ENCODE measurements around the gene UCHL3. TPM values are rescaled to one million over a fixed set of nuclear protein-coding genes. Genes with fewer than 3 reads are reported as not detected.

Gene UCHL3
- total and polyA plus RNA-seq, 9 of the 15 experiments (the other 6 are each of a cell fraction or from before 2014, with no cell fraction given): 42.2 to 112 (median 85.4) TPM

DNA sequence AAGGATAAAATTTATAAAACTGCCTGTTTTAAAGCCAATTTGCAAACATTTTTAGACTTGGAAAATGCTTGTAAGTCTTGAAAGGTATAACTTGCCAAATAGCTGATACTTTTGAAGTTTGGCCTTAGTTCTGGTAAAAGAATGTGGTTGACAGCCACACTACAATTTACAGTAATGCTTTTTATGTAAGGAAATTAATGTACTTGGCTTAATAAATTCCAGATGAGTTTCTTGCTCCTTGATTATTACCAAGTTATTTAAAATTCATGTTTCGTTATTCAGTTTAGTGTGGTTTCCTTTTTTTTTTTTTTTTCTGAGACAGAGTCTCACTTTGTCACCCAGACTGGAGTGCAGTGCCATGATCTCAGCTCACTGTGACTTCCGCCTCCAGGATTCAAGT, 101.4 kb downstream of the UCHL3 start:
- no peaks in the 10 kb centered on the region for H3K79me2 ChIP-seq (ENCODE audit: control insufficient read depth, insufficient read depth, low read length)
- H4K20me1 ChIP-seq (replicated peaks; ENCODE audit: control insufficient read depth, insufficient read depth, low read length): no peaks in the 10 kb centered on the region
- TF ChIP-seq ZEB2 (IDR thresholded peaks at IDR 0.05) (no peak), LARP7 (IDR thresholded peaks at IDR 0.05) (no peak), ARID1B (IDR thresholded peaks at IDR 0.05) (no peak), ZBTB1 (CRISPR knock-in tag; IDR thresholded peaks at IDR 0.05; ENCODE audit: borderline replicate concordance, low read depth) (no peak), RBM22 (IDR thresholded peaks at IDR 0.05; ENCODE audit: low read depth, low read length, poor library complexity, severe bottlenecking) (no peak), ZKSCAN3 (CRISPR knock-in tag; IDR thresholded peaks at IDR 0.05) (no peak), ARID2 (IDR thresholded peaks at IDR 0.05) (no peak), PTRF (tag; IDR thresholded peaks at IDR 0.05) (no peak), ELF2 (CRISPR knock-in tag; IDR thresholded peaks at IDR 0.05) (no peak), POLR2AphosphoS2 (IDR thresholded peaks at IDR 0.05; ENCODE audit: low read length) (no peak), FUS (optimal IDR thresholded peaks at IDR 0.05; ENCODE audit: low read depth, low read length) (no peak), ZNF212 (CRISPR knock-in tag; IDR thresholded peaks at IDR 0.05) (no peak), ZNF436 (CRISPR knock-in tag; IDR thresholded peaks at IDR 0.05) (no peak), ZNF311 (CRISPR knock-in tag; IDR thresholded peaks at IDR 0.05) (no peak), NELFE (IDR thresholded peaks at IDR 0.05; ENCODE audit: insufficient read depth, insufficient read length) (no peak), TRIM24 (IDR thresholded peaks at IDR 0.05) (no peak)
- TF ChIP-seq, protein P1, sequence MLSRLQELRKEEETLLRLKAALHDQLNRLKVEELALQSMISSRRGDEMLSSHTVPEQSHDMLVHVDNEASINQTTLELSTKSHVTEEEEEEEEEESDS (CRISPR knock-in tag; IDR thresholded peaks at IDR 0.05): no peak
- TF ChIP-seq, protein P2, sequence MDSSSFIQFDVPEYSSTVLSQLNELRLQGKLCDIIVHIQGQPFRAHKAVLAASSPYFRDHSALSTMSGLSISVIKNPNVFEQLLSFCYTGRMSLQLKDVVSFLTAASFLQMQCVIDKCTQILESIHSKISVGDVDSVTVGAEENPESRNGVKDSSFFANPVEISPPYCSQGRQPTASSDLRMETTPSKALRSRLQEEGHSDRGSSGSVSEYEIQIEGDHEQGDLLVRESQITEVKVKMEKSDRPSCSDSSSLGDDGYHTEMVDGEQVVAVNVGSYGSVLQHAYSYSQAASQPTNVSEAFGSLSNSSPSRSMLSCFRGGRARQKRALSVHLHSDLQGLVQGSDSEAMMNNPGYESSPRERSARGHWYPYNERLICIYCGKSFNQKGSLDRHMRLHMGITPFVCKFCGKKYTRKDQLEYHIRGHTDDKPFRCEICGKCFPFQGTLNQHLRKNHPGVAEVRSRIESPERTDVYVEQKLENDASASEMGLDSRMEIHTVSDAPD (CRISPR knock-in tag; IDR thresholded peaks at IDR 0.05): no peak
- TF ChIP-seq, protein P3, sequence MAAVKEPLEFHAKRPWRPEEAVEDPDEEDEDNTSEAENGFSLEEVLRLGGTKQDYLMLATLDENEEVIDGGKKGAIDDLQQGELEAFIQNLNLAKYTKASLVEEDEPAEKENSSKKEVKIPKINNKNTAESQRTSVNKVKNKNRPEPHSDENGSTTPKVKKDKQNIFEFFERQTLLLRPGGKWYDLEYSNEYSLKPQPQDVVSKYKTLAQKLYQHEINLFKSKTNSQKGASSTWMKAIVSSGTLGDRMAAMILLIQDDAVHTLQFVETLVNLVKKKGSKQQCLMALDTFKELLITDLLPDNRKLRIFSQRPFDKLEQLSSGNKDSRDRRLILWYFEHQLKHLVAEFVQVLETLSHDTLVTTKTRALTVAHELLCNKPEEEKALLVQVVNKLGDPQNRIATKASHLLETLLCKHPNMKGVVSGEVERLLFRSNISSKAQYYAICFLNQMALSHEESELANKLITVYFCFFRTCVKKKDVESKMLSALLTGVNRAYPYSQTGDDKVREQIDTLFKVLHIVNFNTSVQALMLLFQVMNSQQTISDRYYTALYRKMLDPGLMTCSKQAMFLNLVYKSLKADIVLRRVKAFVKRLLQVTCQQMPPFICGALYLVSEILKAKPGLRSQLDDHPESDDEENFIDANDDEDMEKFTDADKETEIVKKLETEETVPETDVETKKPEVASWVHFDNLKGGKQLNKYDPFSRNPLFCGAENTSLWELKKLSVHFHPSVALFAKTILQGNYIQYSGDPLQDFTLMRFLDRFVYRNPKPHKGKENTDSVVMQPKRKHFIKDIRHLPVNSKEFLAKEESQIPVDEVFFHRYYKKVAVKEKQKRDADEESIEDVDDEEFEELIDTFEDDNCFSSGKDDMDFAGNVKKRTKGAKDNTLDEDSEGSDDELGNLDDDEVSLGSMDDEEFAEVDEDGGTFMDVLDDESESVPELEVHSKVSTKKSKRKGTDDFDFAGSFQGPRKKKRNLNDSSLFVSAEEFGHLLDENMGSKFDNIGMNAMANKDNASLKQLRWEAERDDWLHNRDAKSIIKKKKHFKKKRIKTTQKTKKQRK (IDR thresholded peaks at IDR 0.05; ENCODE audit: borderline replicate concordance, low read depth, low read length): no peak
- H3K27ac ChIP-seq (ENCODE audit: extremely low read depth, low read depth, low read length): no peak overlapping the region
- no peaks in the 10 kb centered on the region for H3K9me1 ChIP-seq (ENCODE audit: control insufficient read depth, insufficient read depth, low read length)
- ATAC-seq (no peak), FAIRE-seq (no peak), DNase-seq (ENCODE audit: extremely low read depth in 1 of 4, low spot score in 3 of 4) (no peak)
- intact Hi-C loops (cut with micrococcal nuclease) (no loop called here), in situ Hi-C loops (cut with MboI) (no loop called here)
- no peaks in the 10 kb centered on the region for H3K36me3 ChIP-seq (ENCODE audit: control insufficient read depth, insufficient read depth, low read length)
- H3K27me3 ChIP-seq (ENCODE audit: control insufficient read depth in 2 of 2, insufficient read depth in 2 of 2, low read length in 2 of 2): no peaks in the 10 kb centered on the region
- H3K4me3 ChIP-seq: no peak overlapping the region
- H3K4me1 ChIP-seq (replicated peaks in 1 of 2; ENCODE audit: control insufficient read depth in 2 of 2, insufficient read depth in 2 of 2, low read length in 2 of 2): no peaks in the 10 kb centered on the region
- H3K9me3 ChIP-seq (replicated peaks; ENCODE audit: control insufficient read depth, insufficient read depth, low read depth, low read length): no peaks in the 10 kb centered on the region
- no TSS peak for BruUV-seq (replicated peaks)
- 75% methylated on average over 1 of the region's 2 CpGs for WGBS (ENCODE audit: insufficient coverage, low coverage, missing lambda C conversion rate)
- no peak overlapping the region for H3K4me2 ChIP-seq (ENCODE audit: insufficient read depth, low read length)
- no peak overlapping the region for H3K9ac ChIP-seq (ENCODE audit: insufficient read depth in 1 of 2, low read depth in 2 of 2, low read length in 2 of 2)
- ChIA-PET POLR2A (no interaction called here), CTCF (ENCODE audit: low intra/inter-chr PET ratio) (no interaction called here)
- H2AFZ ChIP-seq (ENCODE audit: low read depth, low read length): no peak overlapping the region

All from K562 (cell line).